HEK293 (cell line): Measurements from ENCODE around the gene AGAP3.

Experiments used
- CTCF ChIA-PET: fragments of 350-600 bp; formaldehyde crosslinking; extraction: SDS; loops from one replicate; lab custom pipeline; 2021; ENCODE audit warnings: antibody characterized with exemption; lab: Yijun Ruan, JAX
- POLR2A ChIA-PET: fragments of 300-600 bp; formaldehyde crosslinking; extraction: SDS; loops from one replicate; lab custom pipeline; 2020; ENCODE audit warnings: antibody characterized with exemption, inconsistent platforms; lab: Yijun Ruan, JAX
- H3K27ac ChIP-seq: fragments of 200-500 bp; sonication (Bioruptor generic); 2 replicates; pipeline ENCODE4 v1.5.1; 2014; ENCODE audit warnings: low read depth, low read length, control low read depth, inconsistent platforms; ENCODE audit errors: extremely low read depth
- H3K36me3 ChIP-seq, 2 experiments: fragments of 200-500 bp in 1 of 2; sonication (Bioruptor generic) in 1 of 2; 1 replicate in 1 of 2; 2 replicates in 1 of 2; pipeline ENCODE4 v1.5.1; 2014 to 2017; ENCODE audit warnings: inconsistent platforms in 2 of 2, low read length in 2 of 2; ENCODE audit not compliant: control insufficient read depth in 2 of 2, insufficient read depth in 1 of 2
- H3K4me1 ChIP-seq: fragments of 200-500 bp; sonication (Bioruptor generic); 2 replicates; pipeline ENCODE4 v1.5.1; 2014; ENCODE audit warnings: mild to moderate bottlenecking, low read length, inconsistent platforms; ENCODE audit not compliant: control insufficient read depth, insufficient read depth
- H3K4me3 ChIP-seq: 2 replicates; pipeline ENCODE4 v1.5.1; 2011; ENCODE audit warnings: low read depth, mild to moderate bottlenecking, control low read depth, low read length, moderate library complexity
- H3K9me3 ChIP-seq: fragments of 200-500 bp; sonication (Bioruptor generic); 2 replicates; pipeline ENCODE4 v1.5.1; 2014; ENCODE audit warnings: low read depth, low read length, inconsistent platforms; ENCODE audit not compliant: control insufficient read depth, insufficient read depth
- BCL11A ChIP-seq: fragments of 450-650 bp; formaldehyde crosslinking; IDR thresholded peaks from 2 replicates; pipeline ENCODE4 v1.5.1; 2016; ENCODE audit warnings: low read depth, missing biosample characterization, missing genetic modification characterization
- GLIS1 ChIP-seq: fragments of 450-650 bp; formaldehyde crosslinking; IDR thresholded peaks from 2 replicates; pipeline ENCODE4 v1.5.1; 2016; ENCODE audit warnings: missing biosample characterization, missing genetic modification characterization
- GLIS2 ChIP-seq: fragments of 450-650 bp; formaldehyde crosslinking; IDR thresholded peaks from 2 replicates; pipeline ENCODE4 v1.5.1; 2016; ENCODE audit warnings: missing biosample characterization, missing genetic modification characterization
- KLF9 ChIP-seq: fragments of 450-650 bp; formaldehyde crosslinking; IDR thresholded peaks from 2 replicates; pipeline ENCODE4 v1.5.1; 2016; ENCODE audit warnings: missing biosample characterization, missing genetic modification characterization, low read depth
- ZBTB17 ChIP-seq: fragments of 450-650 bp; formaldehyde crosslinking; IDR thresholded peaks from 2 replicates; pipeline ENCODE4 v1.5.1; 2016; ENCODE audit warnings: missing biosample characterization, missing genetic modification characterization
- ZFHX2 ChIP-seq: fragments of 450-650 bp; formaldehyde crosslinking; conservative IDR thresholded peaks from 2 replicates; pipeline ENCODE4 v1.5.1; 2016; ENCODE audit warnings: missing biosample characterization, missing genetic modification characterization
- ZFP41 ChIP-seq: fragments of 450-650 bp; formaldehyde crosslinking; IDR thresholded peaks from 2 replicates; pipeline ENCODE4 v1.5.1; 2016; ENCODE audit warnings: missing biosample characterization, missing genetic modification characterization, borderline replicate concordance
- ZNF148 ChIP-seq: fragments of 450-650 bp; formaldehyde crosslinking; IDR thresholded peaks from 2 replicates; pipeline ENCODE4 v1.5.0; 2017; ENCODE audit warnings: missing biosample characterization, missing genetic modification characterization, borderline replicate concordance
- ZNF169 ChIP-seq: fragments of 450-650 bp; formaldehyde crosslinking; IDR thresholded peaks from 2 replicates; pipeline ENCODE4 v1.5.1; 2016; ENCODE audit warnings: missing biosample characterization, missing genetic modification characterization
- ZNF221 ChIP-seq: fragments of 450-650 bp; formaldehyde crosslinking; IDR thresholded peaks from 2 replicates; pipeline ENCODE4 v1.5.1; 2017; ENCODE audit warnings: missing biosample characterization, missing genetic modification characterization, borderline replicate concordance
- ZNF266 ChIP-seq: fragments of 450-650 bp; formaldehyde crosslinking; IDR thresholded peaks from 2 replicates; pipeline ENCODE4 v1.5.1; 2016; ENCODE audit warnings: missing biosample characterization, missing genetic modification characterization, low read depth
- ZNF274 ChIP-seq, 2 experiments: fragments of 200-500 bp in 1 of 2; fragments of 450-650 bp in 1 of 2; sonication (Bioruptor generic) in 1 of 2; formaldehyde crosslinking in 1 of 2; IDR thresholded peaks; 2 replicates each; pipeline versions ENCODE4 v1.5.1 to v1.6.1; 2014 to 2016; ENCODE audit warnings: borderline replicate concordance in 1 of 2, inconsistent platforms in 1 of 2, low read length in 1 of 2, missing biosample characterization in 1 of 2, missing genetic modification characterization in 1 of 2
- ZNF335 ChIP-seq: fragments of 450-650 bp; formaldehyde crosslinking; conservative IDR thresholded peaks from 2 replicates; pipeline ENCODE4 v1.5.1; 2016; ENCODE audit warnings: missing biosample characterization, missing genetic modification characterization
- ZNF394 ChIP-seq: fragments of 450-650 bp; formaldehyde crosslinking; IDR thresholded peaks from 2 replicates; pipeline ENCODE4 v1.5.1; 2016; ENCODE audit warnings: missing biosample characterization, missing genetic modification characterization, mild to moderate bottlenecking, moderate library complexity, borderline replicate concordance
- ZNF510 ChIP-seq: fragments of 450-650 bp; formaldehyde crosslinking; IDR thresholded peaks from 2 replicates; pipeline ENCODE4 v1.5.1; 2018; ENCODE audit warnings: mild to moderate bottlenecking, missing genetic modification characterization, missing biosample characterization; ENCODE audit not compliant: insufficient replicate concordance
- ZNF600 ChIP-seq: fragments of 450-650 bp; formaldehyde crosslinking; IDR thresholded peaks from 2 replicates; pipeline ENCODE4 v1.5.1; 2016; ENCODE audit warnings: missing biosample characterization, missing genetic modification characterization
- ZNF677 ChIP-seq: fragments of 450-650 bp; IDR thresholded peaks from 2 replicates; pipeline ENCODE4 v1.5.0; 2018; ENCODE audit warnings: missing biosample characterization, mild to moderate bottlenecking, missing genetic modification characterization, moderate library complexity
- ZNF785 ChIP-seq: fragments of 450-650 bp; formaldehyde crosslinking; IDR thresholded peaks from 2 replicates; pipeline ENCODE4 v1.5.1; 2016; ENCODE audit warnings: missing biosample characterization, missing genetic modification characterization
- ZSCAN16 ChIP-seq: fragments of 450-650 bp; formaldehyde crosslinking; IDR thresholded peaks from 2 replicates; pipeline ENCODE4 v1.5.1; 2016; ENCODE audit warnings: missing biosample characterization, missing genetic modification characterization
- ZSCAN23 ChIP-seq: fragments of 450-650 bp; formaldehyde crosslinking; IDR thresholded peaks from 2 replicates; pipeline ENCODE4 v1.5.1; 2016; ENCODE audit warnings: missing biosample characterization, missing genetic modification characterization
- ZSCAN30 ChIP-seq: fragments of 450-650 bp; IDR thresholded peaks from 2 replicates; pipeline ENCODE4 v1.5.1; 2018; ENCODE audit warnings: missing biosample characterization, mild to moderate bottlenecking, missing genetic modification characterization, moderate library complexity
- ZXDB ChIP-seq: fragments of 450-650 bp; formaldehyde crosslinking; IDR thresholded peaks from 2 replicates; pipeline ENCODE4 v1.5.1; 2016; ENCODE audit warnings: missing biosample characterization, missing genetic modification characterization

The AGAP3 gene

DNA sequence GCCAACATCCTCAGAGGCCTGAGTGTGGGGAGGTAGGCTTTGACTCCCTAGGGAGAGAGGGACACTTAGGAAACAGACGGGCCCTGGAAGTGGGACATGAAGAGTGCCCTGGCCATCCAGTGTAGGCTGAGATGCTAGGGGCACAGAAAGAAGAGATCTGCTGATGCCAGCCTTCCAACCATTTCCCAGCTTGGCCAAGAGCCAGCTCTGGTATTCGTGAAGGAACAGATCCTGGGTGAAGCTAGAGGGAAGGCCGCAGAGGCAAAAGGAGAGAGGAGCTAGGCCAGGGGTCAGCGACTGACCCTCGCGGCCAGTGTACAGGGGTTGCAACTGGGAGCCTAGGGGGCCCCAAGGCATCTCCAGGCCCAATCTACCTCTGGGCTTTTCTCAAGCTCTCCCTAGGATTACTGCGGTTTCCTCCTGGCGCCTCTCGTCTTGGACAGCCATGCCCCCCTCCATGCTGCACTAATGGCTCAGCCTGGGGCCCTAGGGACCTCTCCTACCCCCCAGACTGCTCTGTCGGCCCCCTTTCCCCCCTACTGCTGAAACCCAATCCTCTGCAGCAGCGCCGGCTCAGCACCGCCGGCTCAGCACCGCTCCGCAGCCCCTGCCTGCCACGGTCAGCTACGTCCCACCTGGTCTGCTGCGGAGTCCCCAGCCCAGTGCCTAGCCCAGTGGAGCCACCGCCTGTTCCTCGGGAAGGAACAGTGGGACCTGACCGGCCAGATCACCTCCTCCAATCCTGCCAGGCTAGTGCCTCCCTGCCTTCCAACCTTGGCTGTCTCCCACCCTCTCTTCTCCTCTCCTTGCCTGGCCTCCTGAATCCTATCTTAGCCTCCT is 38.1 kb upstream of the AGAP3 start, which contains the start of gene ASIC3:
Gene ASIC3 (plus strand): TSS at position 556 of the 840 bp plus-strand sequence. CDS start 355 bp downstream, outside the sequence.
- POLR2A ChIA-PET, result interaction anchor here (0.6 to 1.3 kb wide), 3 partner anchors 9 to 60 kb away, joined by 3 to 7 read pairs (median 4); partner anchors contain the start of gene ABCB8

GRCh38 chr7:151048911-151049463 is 37.3 kb upstream of the AGAP3 start:
- POLR2A ChIA-PET, result no interaction called here
- CTCF ChIA-PET, result interaction anchor here (0.6 kb wide), 1 partner anchor 15 kb away, joined by 3 read pairs; no protein-coding TSS in a partner anchor

More for the DNA sequence above, 38.1 kb upstream of the AGAP3 start, which contains the start of gene ASIC3:
- peak; percentile 45; the same call in 1 of the 2 replicates for TF ChIP-seq GLIS2 (tag by site-specific recombination)
- peak; percentile 89 for TF ChIP-seq GLIS1
- TF ChIP-seq ZSCAN30 (tag by site-specific recombination), result no peak
- TF ChIP-seq ZNF600 (tag by site-specific recombination), result peak; percentile 57
- TF ChIP-seq, all 188 proteins: peak for 3
- Histone ChIP-seq H3K4me1 (no peaks in the 10 kb centered on the region), H3K9me3 (no peaks in the 10 kb centered on the region), H3K36me3 (peaks cover 0 to 30% of the 10 kb centered on the region in 2 experiments; a peak in 1 of 3 replicates), H3K27ac (no peak within 1 kb of the TSS), H3K4me3 (no peak within 1 kb of the TSS)
- CTCF ChIA-PET, result no interaction called here

DNA sequence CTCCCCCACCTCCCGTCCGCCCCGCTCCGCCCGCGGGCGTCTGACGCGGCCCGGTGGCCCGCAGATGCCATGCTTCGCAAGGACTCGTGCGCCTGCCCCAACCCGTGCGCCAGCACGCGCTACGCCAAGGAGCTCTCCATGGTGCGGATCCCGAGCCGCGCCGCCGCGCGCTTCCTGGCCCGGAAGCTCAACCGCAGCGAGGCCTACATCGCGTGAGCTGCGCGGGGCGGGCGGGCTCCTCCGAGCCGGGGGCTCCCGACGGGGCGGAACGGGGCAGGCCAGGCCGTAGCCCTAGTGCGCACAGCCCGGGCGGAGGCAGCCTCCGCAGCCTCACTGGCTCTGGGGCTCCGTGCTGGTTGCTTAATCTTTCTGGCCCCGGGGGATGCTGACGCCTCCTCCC is 35.2 kb upstream of the AGAP3 start:
- ChIA-PET POLR2A (interaction anchor here (1.1 to 1.7 kb wide), 2 partner anchors 9 to 12 kb away, joined by 3 to 5 read pairs; no protein-coding TSS in a partner anchor), CTCF (no interaction called here)
- H3K9me3 ChIP-seq, result no peaks in the 10 kb centered on the region
- no peak overlapping the region for H3K27ac ChIP-seq
- H3K36me3 ChIP-seq, result peaks cover 0 to 39% of the 10 kb centered on the region in 2 experiments; a peak in 1 of 3 replicates
- TF ChIP-seq ZNF169 (tag by site-specific recombination) (no peak), ZNF510 (tag by site-specific recombination) (no peak), ZSCAN16 (tag by site-specific recombination) (no peak), ZNF221 (no peak), BCL11A (tag by site-specific recombination) (no peak), ZFP41 (no peak), ZFHX2 (tag by site-specific recombination) (no peak)
- no peaks in the 10 kb centered on the region for H3K4me1 ChIP-seq
- H3K4me3 ChIP-seq, result no peak overlapping the region

More at GRCh38 chr7:151048911-151049463, 37.3 kb upstream of the AGAP3 start:
- Histone ChIP-seq H3K9me3 (no peaks in the 10 kb centered on the region), H3K4me1 (no peaks in the 10 kb centered on the region), H3K36me3 (peaks cover 0 to 36% of the 10 kb centered on the region in 2 experiments; a peak in 1 of 3 replicates), H3K4me3 (no peak overlapping the region), H3K27ac (no peak overlapping the region)
- TF ChIP-seq ZXDB (tag by site-specific recombination), result no peak
- no peak for TF ChIP-seq ZNF274 (IDR thresholded peaks at IDR 0.05; ENCODE audit: low read length)
- no peak for TF ChIP-seq ZNF274 (tag by site-specific recombination; IDR thresholded peaks at IDR 0.05; ENCODE audit: borderline replicate concordance)
- no peak for TF ChIP-seq ZFP41
- no peak for TF ChIP-seq ZNF266 (tag by site-specific recombination)
- no peak for TF ChIP-seq ZSCAN23 (tag by site-specific recombination)
- TF ChIP-seq KLF9, result no peak
- no peak for TF ChIP-seq ZNF148 (tag by site-specific recombination)
- no peak for TF ChIP-seq ZNF785 (tag by site-specific recombination)
- TF ChIP-seq ZNF394 (tag by site-specific recombination), result no peak
- no peak for TF ChIP-seq ZNF677 (tag by site-specific recombination)
- no peak for TF ChIP-seq ZNF335 (tag by site-specific recombination)
- no peak for TF ChIP-seq ZBTB17 (tag by site-specific recombination)
